GM18526 (cell line): ENCODE results near the gene HS6ST1.

Experiments used
- POLR2A ChIP-seq: IDR thresholded peaks from 3 replicates; pipeline ENCODE4 v1.6.1; 2011; ENCODE audit not compliant: insufficient read length; ENCODE audit errors: extremely low read depth

HS6ST1 gene

GRCh38 chr2:128235581-128235980, 83.1 kb downstream of the HS6ST1 start:
- no peak for TF ChIP-seq POLR2A

- TF ChIP-seq POLR2A = no peak
These were observed 84.1 kb downstream of the HS6ST1 start for GRCh38 chr2:128234613-128235012.

GRCh38 chr2:128233790-128234395, 84.8 kb downstream of the HS6ST1 start:
- no peak for TF ChIP-seq POLR2A

GRCh38 chr2:128232965-128233789, 85.5 kb downstream of the HS6ST1 start:
- no peak for TF ChIP-seq POLR2A

- TF ChIP-seq POLR2A = no peak
These were observed 89.8 kb downstream of the HS6ST1 start for GRCh38 chr2:128228894-128229293.

GRCh38 chr2:128227862-128228261, 90.8 kb downstream of the HS6ST1 start:
- TF ChIP-seq POLR2A = no peak

GRCh38 chr2:128219891-128220290, 98.8 kb downstream of the HS6ST1 start:
- no peak for TF ChIP-seq POLR2A

GRCh38 chr2:128217671-128218070, 101.0 kb downstream of the HS6ST1 start:
- TF ChIP-seq POLR2A = no peak

GRCh38 chr2:128215897-128216642, 102.6 kb downstream of the HS6ST1 start:
- TF ChIP-seq POLR2A = no peak
